NOMO-1 treated with dmso at 0.1 percent for 144 hours (cell line): ENCODE data around the gene DMBT1.

Experiments used
- DNase-seq: peaks from one replicate; lab custom pipeline; 2025; ENCODE audit not compliant: unreplicated experiment; lab: John Stamatoyannopoulos, UW

The DMBT1 gene

DNA sequence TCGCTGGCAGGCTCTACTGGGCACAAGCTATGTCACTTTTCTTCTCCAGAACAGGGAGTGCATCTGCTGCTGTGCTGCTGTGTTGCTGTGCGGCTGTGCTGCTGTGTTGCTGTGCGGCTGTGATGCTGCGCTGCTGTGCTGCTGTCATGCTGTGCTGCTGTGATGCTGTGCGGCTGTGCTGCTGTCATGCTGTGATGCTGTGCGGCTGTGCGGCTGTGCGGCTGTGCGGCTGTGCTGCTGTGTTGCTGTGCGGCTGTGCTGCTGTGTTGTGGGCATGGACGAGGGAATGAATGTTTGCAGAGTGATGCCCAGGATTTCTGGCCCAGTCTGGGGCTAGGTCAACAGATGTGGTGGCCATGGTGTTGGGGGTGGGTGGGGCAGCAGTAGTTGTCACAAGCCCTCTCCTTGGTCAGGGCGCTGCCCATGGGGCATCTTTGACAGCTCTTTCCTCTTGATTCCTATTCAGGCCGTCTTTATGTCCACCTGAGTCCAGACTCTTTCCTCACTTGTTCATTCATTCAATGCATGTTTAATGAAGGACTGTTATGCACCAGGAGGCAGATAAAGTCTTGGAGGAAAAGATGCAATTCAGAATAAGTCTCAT, 83.5 kb downstream of the DMBT1 start:
- DNase-seq = no peak

DNA sequence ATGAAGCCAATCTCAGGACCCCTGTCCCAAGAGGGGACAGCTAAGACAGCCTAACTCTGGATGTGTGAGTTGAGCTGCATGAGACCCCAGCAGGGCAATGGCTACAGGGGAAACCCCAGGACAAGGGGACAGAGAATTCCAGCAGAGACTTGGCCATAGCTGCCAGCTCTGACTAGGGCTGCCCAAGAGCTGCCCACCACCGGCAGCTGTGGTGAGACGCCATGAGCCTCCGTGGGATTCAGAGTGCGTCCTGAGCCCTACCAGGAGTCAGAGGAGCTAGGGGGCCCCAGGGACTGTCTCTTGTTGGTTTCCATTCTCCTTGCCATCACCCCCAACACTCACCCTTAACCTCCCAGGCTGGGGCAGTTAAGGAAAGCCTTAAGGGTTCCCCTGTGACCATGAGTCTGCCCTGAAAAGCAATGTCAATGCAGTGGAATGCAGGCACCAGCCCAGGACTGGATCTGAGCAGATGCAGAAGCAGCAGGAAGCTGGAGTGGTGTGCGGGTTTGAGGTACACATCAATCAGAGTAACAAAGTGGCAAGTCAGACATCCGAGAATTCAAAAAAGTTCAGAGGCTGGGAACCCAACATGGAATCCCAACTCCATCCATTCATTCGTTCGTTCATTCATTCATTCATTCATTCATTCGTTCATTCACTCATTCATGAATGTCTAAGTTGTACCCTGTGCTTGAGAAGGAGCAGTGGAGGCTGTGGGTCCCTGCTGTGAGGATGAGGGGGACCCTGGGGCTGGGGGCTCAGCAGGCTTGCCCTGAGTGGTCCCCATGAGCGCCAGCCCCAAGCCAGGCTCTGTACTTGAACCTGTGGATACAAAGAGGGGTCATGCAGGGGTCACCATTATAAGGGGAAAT, 86.2 kb downstream of the DMBT1 start:
- no peak for DNase-seq

DNA sequence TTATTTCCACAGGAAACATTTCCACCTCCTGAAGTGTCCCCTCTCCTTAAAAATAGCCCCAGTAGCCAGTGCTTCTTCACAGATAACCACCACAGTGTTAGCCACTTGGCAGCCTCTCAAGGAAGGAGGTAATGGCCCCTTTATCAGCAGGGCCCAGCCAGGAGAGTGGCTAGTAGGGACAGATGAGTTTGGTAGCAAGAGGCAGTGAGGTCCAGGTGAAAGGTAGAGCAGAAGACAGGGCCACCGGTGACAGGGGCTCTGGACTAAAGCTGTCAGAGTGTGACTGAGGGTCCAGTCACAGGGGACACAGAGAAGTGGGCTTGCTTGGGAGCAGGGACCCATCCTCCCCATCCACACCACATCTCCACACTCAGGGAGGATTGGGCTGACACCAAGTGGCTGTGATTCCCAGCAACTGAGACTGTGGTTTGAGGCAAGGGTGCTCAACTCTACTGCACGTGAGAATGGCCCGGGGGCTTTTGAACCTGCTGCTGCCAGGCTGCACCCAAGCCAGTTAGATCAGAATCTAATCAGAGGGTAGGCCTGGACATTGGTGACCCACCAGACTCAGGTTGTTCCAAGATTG, 86.9 kb downstream of the DMBT1 start:
- no peak for DNase-seq

GRCh38 chr10:122648599-122649428, 88.3 kb downstream of the DMBT1 start:
- DNase-seq = no peak

GRCh38 chr10:122649903-122650302, 89.3 kb downstream of the DMBT1 start:
- DNase-seq = no peak

GRCh38 chr10:122650331-122650730, 89.8 kb downstream of the DMBT1 start:
- no peak for DNase-seq

DNA sequence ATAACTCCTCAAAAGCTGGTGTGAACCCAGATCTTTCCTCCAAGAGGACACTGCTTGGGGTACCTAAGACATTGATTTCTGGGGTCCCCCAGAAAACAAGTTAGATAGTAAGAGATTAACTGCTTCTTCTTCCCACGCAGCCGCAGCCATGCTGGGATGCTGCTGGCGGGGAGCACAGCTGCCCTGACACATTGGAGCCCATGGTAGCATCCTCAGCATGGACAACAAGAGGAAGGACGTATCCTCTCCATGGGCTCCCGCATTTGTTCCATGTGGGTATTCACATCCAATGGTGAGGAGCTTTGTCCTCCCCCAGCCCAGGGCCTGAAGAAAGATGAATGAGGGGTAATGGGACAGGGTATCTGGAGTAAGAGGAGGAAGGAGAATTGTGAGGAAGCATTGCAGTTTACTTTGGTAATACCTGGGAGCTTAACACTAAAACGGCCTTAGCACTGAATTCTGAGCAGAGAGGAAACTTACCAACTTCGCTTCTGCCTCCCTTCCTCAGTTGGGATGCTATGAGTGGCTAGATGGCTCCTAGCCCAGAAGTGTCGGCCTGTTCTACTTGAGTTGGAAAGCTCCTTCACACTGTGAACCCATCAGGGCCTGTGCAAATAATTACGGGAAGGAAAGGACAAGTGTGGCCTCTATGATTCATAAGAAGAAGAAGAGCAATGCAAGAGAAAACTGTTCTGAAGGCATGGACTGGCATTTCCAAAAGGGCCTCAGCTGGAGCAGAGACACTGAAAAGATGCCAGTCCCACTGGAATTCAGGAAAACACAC, 95.2 kb downstream of the DMBT1 start:
- DNase-seq = no peak

DNA sequence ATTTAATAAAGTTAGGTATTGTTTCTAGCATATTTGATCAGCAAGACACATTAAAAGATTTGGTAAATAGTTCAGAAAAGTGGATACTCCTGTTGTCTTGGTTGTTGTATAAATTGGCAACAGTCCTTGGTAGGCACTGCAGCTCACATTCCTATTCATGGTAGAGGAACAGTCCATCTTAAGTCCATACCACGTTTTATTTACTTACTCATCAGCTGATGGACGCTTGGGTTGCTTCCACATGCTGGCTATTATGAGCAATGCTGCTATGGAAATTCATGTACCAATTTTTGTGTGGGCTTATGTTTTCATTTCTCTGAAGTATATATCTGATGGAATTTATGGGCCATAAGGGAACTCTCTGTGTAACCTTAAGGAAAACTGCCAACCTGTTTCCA, 95.8 kb downstream of the DMBT1 start:
- DNase-seq = no peak

DNA sequence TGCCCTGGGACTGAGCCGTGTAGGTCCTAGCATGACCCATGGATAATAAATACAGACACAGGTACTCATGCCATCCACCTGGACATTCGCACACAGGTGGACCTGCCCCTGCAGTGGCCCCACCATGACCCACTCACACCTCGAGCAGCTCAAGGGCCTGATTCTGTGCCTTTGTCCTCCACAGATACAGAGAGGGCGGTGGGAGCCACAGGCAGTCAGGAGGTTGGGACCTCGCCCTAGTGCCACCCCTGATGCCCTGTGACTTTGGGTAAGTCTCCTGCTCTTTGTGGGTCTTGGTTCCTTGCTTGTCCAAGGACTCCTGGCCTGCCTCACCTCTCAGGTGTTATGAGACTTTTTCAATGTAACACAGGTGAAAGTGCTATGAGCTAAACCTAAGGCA, 96.2 kb downstream of the DMBT1 start:
- DNase-seq = no peak

GRCh38 chr10:122657255-122657654, 96.7 kb downstream of the DMBT1 start:
- no peak for DNase-seq

DNA sequence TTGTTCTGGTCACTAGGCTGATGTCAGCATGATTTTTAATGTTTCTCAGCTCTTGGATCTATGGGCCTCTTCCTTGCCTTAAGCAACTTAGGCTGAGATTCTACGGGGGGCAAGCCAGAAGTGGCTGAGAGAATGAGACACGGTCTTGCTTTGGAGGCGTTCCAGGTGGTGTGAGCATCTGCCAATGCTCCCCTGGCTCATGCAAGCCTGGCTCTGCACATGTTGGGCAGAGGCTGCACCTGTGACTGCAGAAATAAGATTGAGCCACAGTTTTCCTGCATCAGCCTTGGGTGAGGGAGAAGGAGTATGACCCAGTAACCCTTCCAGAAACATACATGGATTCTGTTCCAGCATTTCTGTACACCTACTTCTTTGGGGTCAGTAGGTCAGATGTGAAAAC, 97.2 kb downstream of the DMBT1 start:
- DNase-seq = no peak

DNA sequence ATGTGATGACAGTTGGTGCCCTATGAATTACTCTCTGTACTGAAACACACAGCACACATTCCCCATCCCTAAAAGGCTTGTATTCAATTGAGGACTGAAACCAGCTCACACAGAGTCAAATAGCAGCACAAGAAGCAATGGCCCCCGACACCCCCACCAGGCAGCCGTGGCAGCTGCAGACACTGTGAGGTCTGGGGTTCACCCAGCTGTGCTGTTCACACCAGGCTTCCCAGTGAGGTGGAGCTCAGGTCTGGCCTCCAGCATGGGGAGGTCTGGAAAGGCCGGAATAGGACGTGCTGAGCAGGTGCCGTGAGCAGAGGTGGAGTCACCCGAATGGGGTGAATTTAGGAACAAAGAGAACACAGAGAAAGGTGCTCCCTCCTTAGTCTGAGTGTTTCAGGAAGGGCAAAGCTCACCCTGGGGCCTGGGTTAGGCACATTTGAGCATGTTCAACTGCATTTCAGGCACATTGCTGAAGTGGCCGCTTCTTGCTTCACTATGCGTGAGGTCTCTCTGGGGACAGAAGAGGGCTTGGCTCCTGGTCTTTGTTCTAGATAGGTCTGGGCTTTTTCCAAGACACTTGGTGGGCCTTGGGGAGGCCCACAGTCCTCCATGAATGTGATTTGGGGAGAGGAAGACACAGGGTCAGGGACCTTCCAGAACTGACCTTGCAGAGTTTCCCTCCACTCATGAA, 97.9 kb downstream of the DMBT1 start:
- no peak for DNase-seq

GRCh38 chr10:122659126-122659525, 98.6 kb downstream of the DMBT1 start:
- no peak for DNase-seq

- no peak for DNase-seq
These were observed 99.1 kb downstream of the DMBT1 start for GRCh38 chr10:122659651-122660050.

- no peak for DNase-seq
These were observed 100.1 kb downstream of the DMBT1 start for GRCh38 chr10:122660696-122661095.

DNA sequence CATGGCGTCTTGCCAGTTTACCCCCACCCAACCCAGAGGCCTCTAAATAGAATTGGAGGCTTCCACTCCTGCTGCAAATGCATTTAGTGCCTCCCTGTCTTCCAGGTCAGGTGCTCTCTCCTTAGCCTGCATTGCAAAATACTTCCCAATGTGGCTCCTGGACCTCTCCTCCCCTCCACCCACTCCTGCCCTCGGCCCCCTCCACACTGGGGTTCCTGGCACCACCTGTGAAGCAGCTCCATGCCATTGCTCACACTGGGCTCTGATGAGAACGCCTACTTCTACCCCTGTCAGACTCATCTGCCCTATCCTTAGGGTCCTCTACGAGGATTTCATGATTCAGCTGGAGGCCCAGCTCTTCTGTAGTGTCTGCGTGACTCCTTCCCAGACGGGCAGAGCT, 101.7 kb downstream of the DMBT1 start:
- no peak for DNase-seq

GRCh38 chr10:122663516-122664130, 103.1 kb downstream of the DMBT1 start:
- no peak for DNase-seq

- DNase-seq = no peak
These were observed 103.9 kb downstream of the DMBT1 start for GRCh38 chr10:122664501-122664900.

- DNase-seq = no peak
These were observed 104.8 kb downstream of the DMBT1 start for GRCh38 chr10:122665329-122665860.
